Transverse colon (tissue), 3 donors: ENCODE data around the gene ITGB1BP2.

Experiments
- CTCF ChIP-seq, 5 experiments: fragments of 200-600 bp in 3 of 5; fragments of 450-650 bp in 2 of 5; sonication (generic) in 3 of 5; IDR thresholded peaks; 1 replicate in 2 of 5; 2 replicates in 3 of 5; pipeline ENCODE4 v1.5.1; 2016 to 2017; ENCODE audit warnings: antibody characterized with exemption in 5 of 5, inconsistent platforms in 3 of 5, mild to moderate bottlenecking in 2 of 5, moderate library complexity in 1 of 5
- POLR2A ChIP-seq: fragments of 450-650 bp; IDR thresholded peaks from one replicate; pipeline ENCODE4 v1.6.1; 2016; ENCODE audit warnings: antibody characterized with exemption, mild to moderate bottlenecking, moderate library complexity

DNA sequence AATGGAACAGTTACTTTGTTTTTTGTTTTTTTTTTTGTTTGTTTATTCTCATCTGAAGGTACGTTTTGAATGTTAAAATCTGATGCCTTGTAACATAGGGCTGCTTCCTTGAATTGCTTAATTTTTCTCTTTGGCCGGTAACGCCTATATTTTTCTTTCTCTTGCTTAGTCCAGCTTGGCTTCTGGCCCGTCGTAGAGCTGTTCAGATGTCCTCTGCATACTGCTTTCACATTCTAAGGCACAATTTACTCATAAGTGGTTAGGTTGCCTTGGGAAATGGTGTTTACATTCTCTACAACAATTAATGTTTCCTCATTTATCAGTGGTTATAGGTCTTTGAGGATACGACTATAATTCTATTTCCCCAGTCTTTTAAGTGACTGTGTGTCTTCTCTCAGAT lies 10.2 kb upstream of the ITGB1BP2 start:
- TF ChIP-seq CTCF (IDR thresholded peaks at IDR 0.05) (no peak), POLR2A (no peak)
